CD4-positive, alpha-beta T cell treated with Interleukin-12 subunit alpha and Interleukin-12 subunit beta, for 1 hour (primary cell): ENCODE measurements around the gene WDR7.
"Not testable (repeated sequence)": the region's sequence is repeated elsewhere in the genome, so short reads cannot be mapped to it uniquely, and the experiment has no call there.

Experiments
- DNase-seq: peaks from one replicate; pipeline ENCODE4 v3.0.0-alpha.2; 2020

The WDR7 gene

GRCh38 chr18:56650944-56651770 lies at the start of gene WDR7:
Gene WDR7, plus strand, starts transcription at chr18:56651359. Its CDS starts 21,157 bp downstream, at chr18:56672516.
- DNase-seq, result peak; percentile 97

- no peak for DNase-seq
These were observed 44.5 kb upstream of the WDR7 start for GRCh38 chr18:56606618-56607017.

GRCh38 chr18:56615738-56616520 lies 35.2 kb upstream of the WDR7 start:
- DNase-seq, result no peak

- no peak for DNase-seq
These were observed 23.2 kb upstream of the WDR7 start for GRCh38 chr18:56627991-56628390.

GRCh38 chr18:56632070-56633022 lies 18.8 kb upstream of the WDR7 start:
- DNase-seq, result no peak

- DNase-seq, result no peak
These were observed 16.2 kb upstream of the WDR7 start for GRCh38 chr18:56635007-56635406.

- DNase-seq, result peak; percentile 3
These were observed 14.0 kb upstream of the WDR7 start for GRCh38 chr18:56637176-56637575.

- no peak for DNase-seq
These were observed 13.4 kb upstream of the WDR7 start for GRCh38 chr18:56637711-56638231.

GRCh38 chr18:56638232-56639103 lies 12.7 kb upstream of the WDR7 start, which contains the start of gene TXNL1:
Gene TXNL1, minus strand, starts transcription at chr18:56638592. Its CDS starts 152 bp downstream, at chr18:56638440.
- DNase-seq, result peak; percentile 99

GRCh38 chr18:56639104-56639381 lies 12.1 kb upstream of the WDR7 start:
- no peak for DNase-seq

GRCh38 chr18:56639571-56639970 lies 11.6 kb upstream of the WDR7 start:
- no peak for DNase-seq

GRCh38 chr18:56641714-56642337 lies 9.3 kb upstream of the WDR7 start:
- no peak for DNase-seq

GRCh38 chr18:56643381-56643780 lies 7.8 kb upstream of the WDR7 start:
- DNase-seq, result no peak

GRCh38 chr18:56645415-56646016 lies 5.6 kb upstream of the WDR7 start:
- DNase-seq, result peak; percentile 51

GRCh38 chr18:56647071-56647470 lies 4.1 kb upstream of the WDR7 start:
- peak; percentile 6 for DNase-seq

- DNase-seq, result no peak
These were observed 2.9 kb upstream of the WDR7 start for GRCh38 chr18:56647951-56648893.

GRCh38 chr18:56649996-56650395 lies 1.2 kb upstream of the WDR7 start:
- DNase-seq, result no peak

- DNase-seq, result peak; percentile 8
These were observed 573 bp downstream of the WDR7 start for GRCh38 chr18:56651771-56652092.

- DNase-seq, result peak; percentile 20
These were observed 1.6 kb downstream of the WDR7 start for GRCh38 chr18:56652802-56653201.

GRCh38 chr18:56654280-56654679 lies 3.1 kb downstream of the WDR7 start:
- DNase-seq, result not testable (repeated sequence)
